Parathyroid adenoma (tissue), 2 donors: ENCODE data around the gene SSRP1.

Experiments used
- H2AFZ ChIP-seq: fragments of 300-600 bp; sonication (generic); one replicate; pipeline ENCODE4 v1.7.0; 2017; ENCODE audit warnings: antibody characterized with exemption, mild to moderate bottlenecking
- H3K27ac ChIP-seq: fragments of 300-600 bp; sonication (generic); one replicate; pipeline ENCODE4 v1.7.0; 2017
- H3K27me3 ChIP-seq: fragments of 300-600 bp; sonication (generic); one replicate; pipeline ENCODE4 v1.7.0; 2017; ENCODE audit warnings: low read length; ENCODE audit not compliant: control insufficient read depth, insufficient read depth
- H3K36me3 ChIP-seq: fragments of 300-600 bp; sonication (generic); one replicate; pipeline ENCODE4 v1.7.0; 2017; ENCODE audit warnings: low read length; ENCODE audit not compliant: control insufficient read depth, insufficient read depth
- H3K4me1 ChIP-seq: fragments of 300-600 bp; sonication (generic); one replicate; pipeline ENCODE4 v1.7.0; 2017; ENCODE audit warnings: control low read depth
- H3K4me2 ChIP-seq: fragments of 300-600 bp; sonication (generic); one replicate; pipeline ENCODE4 v1.7.0; 2017; ENCODE audit warnings: low read length
- H3K4me3 ChIP-seq: fragments of 300-600 bp; sonication (generic); one replicate; pipeline ENCODE4 v1.7.0; 2017; ENCODE audit warnings: low read depth, low read length
- H3K79me2 ChIP-seq: fragments of 300-600 bp; sonication (generic); one replicate; pipeline ENCODE4 v1.7.0; 2017; ENCODE audit warnings: control low read depth
- H3K9ac ChIP-seq: fragments of 300-600 bp; sonication (generic); one replicate; pipeline ENCODE4 v1.7.0; 2017; ENCODE audit warnings: mild to moderate bottlenecking
- H3K9me3 ChIP-seq: fragments of 300-600 bp; sonication (generic); one replicate; pipeline ENCODE4 v1.7.0; 2017; ENCODE audit warnings: low read length; ENCODE audit not compliant: control insufficient read depth
- CTCF ChIP-seq: fragments of 300-600 bp; sonication (generic); IDR thresholded peaks from one replicate; pipeline ENCODE4 v1.7.0; 2017; ENCODE audit warnings: antibody characterized with exemption, mild to moderate bottlenecking
- donor health status: primary hyperparathyroidism.

SSRP1 gene

GRCh38 chr11:57323855-57324153 is 11.9 kb downstream of the SSRP1 start:
- peak overlapping the region; percentile 57 for H3K4me3 ChIP-seq
- H3K4me2 ChIP-seq = peak overlapping the region; percentile 73
- H3K27me3 ChIP-seq = no peaks in the 10 kb centered on the region
- peaks cover 9% of the 10 kb centered on the region for H3K4me1 ChIP-seq
- peak overlapping the region; percentile 90 for H3K27ac ChIP-seq
- TF ChIP-seq CTCF = no peak
- H3K36me3 ChIP-seq = no peaks in the 10 kb centered on the region
- H3K9ac ChIP-seq = peak overlapping the region; percentile 46
- no peaks in the 10 kb centered on the region for H3K9me3 ChIP-seq
- H2AFZ ChIP-seq = peak overlapping the region; percentile 62
- H3K79me2 ChIP-seq = peaks cover 2% of the 10 kb centered on the region

- Histone ChIP-seq H3K36me3 (no peaks in the 10 kb centered on the region), H3K27me3 (no peaks in the 10 kb centered on the region), H3K9ac (no peak overlapping the region), H3K4me3 (peak overlapping the region; percentile 57), H3K27ac (peak overlapping the region; percentile 90), H3K9me3 (no peaks in the 10 kb centered on the region), H3K79me2 (peaks cover 2% of the 10 kb centered on the region), H3K4me2 (peak overlapping the region; percentile 73), H3K4me1 (peaks cover 11% of the 10 kb centered on the region), H2AFZ (no peak overlapping the region)
- no peak for TF ChIP-seq CTCF
Observed at GRCh38 chr11:57323167-57323854, 12.4 kb downstream of the SSRP1 start.

- H3K36me3 ChIP-seq = no peaks in the 10 kb centered on the region
- H2AFZ ChIP-seq = peak overlapping the region; percentile 7
- peak overlapping the region; percentile 90 for H3K27ac ChIP-seq
- H3K9me3 ChIP-seq = no peaks in the 10 kb centered on the region
- no peaks in the 10 kb centered on the region for H3K27me3 ChIP-seq
- H3K4me3 ChIP-seq = peak overlapping the region; percentile 44
- H3K4me2 ChIP-seq = peak overlapping the region; percentile 73
- peaks cover 2% of the 10 kb centered on the region for H3K79me2 ChIP-seq
- H3K9ac ChIP-seq = no peak overlapping the region
- TF ChIP-seq CTCF = no peak
- H3K4me1 ChIP-seq = peaks cover 14% of the 10 kb centered on the region
Observed at GRCh38 chr11:57322256-57323166, 13.2 kb downstream of the SSRP1 start.

- H3K27me3 ChIP-seq = no peaks in the 10 kb centered on the region
- H3K4me3 ChIP-seq = peak overlapping the region; percentile 44
- no peaks in the 10 kb centered on the region for H3K36me3 ChIP-seq
- H2AFZ ChIP-seq = peak overlapping the region; percentile 7
- H3K9ac ChIP-seq = no peak overlapping the region
- H3K4me1 ChIP-seq = peaks cover 13% of the 10 kb centered on the region
- no peaks in the 10 kb centered on the region for H3K9me3 ChIP-seq
- peaks cover 2% of the 10 kb centered on the region for H3K79me2 ChIP-seq
- no peak for TF ChIP-seq CTCF
- H3K4me2 ChIP-seq = peak overlapping the region; percentile 73
- peak overlapping the region; percentile 90 for H3K27ac ChIP-seq
Observed at GRCh38 chr11:57321388-57322255, 14.1 kb downstream of the SSRP1 start.
